ENCODE results near the gene RAE1. TPM values are rescaled to one million over a fixed set of nuclear protein-coding genes. Genes with fewer than 3 reads are reported as not detected.

RAE1 gene
- total RNA-seq, 1 experiment from 2014 or later: 34.5 TPM

DNA sequence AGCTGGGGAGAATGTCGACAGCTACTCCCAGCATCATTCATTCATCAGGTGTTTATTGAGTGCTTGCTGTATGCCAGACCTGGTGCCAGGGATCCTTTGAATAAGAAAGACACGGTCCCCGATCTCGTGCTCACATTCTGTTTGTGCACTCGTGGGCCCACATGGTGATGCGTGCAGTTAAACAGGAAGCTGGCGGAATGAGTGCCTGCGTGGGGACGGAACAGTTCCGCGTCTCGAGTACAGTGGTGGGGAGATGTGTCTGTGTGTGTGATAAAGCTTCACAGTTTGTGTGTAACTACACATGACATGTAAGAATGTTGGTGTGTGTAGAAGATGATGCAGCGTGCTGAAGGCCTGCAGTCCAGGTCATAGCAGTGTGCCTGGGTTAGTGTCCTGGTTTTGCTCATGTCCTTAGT, 46.6 kb downstream of the RAE1 start:
- CTCF ChIA-PET: no interaction called here
- Histone ChIP-seq H3K4me1 (ENCODE audit: control insufficient read depth, insufficient read depth, low read length) (peaks cover 4% of the 10 kb centered on the region; the same call in 1 of the 2 replicates), H3K4me3 (ENCODE audit: low read depth in 2 of 2, low read length in 2 of 2) (no peak overlapping the region), H3K36me3 (ENCODE audit: control insufficient read depth, insufficient read depth, low read length) (no peaks in the 10 kb centered on the region), H3K27me3 (ENCODE audit: control insufficient read depth, insufficient read depth, low read length) (no peaks in the 10 kb centered on the region), H3K9me3 (ENCODE audit: control insufficient read depth, insufficient read depth, low read depth, low read length) (no peaks in the 10 kb centered on the region), H3K27ac (ENCODE audit: low read length) (no peak overlapping the region)
- DNase-seq (ENCODE audit: low read depth, low spot score) (no peak), ATAC-seq (no peak)
- POLR2A ChIA-PET: no interaction called here
- intact Hi-C loops (cut with micrococcal nuclease; ENCODE audit: unreplicated experiment): no loop called here
- TF ChIP-seq TCF7L2 (IDR thresholded peaks at IDR 0.05; ENCODE audit: low read depth, low read length): no peak
- TF ChIP-seq, protein P1, sequence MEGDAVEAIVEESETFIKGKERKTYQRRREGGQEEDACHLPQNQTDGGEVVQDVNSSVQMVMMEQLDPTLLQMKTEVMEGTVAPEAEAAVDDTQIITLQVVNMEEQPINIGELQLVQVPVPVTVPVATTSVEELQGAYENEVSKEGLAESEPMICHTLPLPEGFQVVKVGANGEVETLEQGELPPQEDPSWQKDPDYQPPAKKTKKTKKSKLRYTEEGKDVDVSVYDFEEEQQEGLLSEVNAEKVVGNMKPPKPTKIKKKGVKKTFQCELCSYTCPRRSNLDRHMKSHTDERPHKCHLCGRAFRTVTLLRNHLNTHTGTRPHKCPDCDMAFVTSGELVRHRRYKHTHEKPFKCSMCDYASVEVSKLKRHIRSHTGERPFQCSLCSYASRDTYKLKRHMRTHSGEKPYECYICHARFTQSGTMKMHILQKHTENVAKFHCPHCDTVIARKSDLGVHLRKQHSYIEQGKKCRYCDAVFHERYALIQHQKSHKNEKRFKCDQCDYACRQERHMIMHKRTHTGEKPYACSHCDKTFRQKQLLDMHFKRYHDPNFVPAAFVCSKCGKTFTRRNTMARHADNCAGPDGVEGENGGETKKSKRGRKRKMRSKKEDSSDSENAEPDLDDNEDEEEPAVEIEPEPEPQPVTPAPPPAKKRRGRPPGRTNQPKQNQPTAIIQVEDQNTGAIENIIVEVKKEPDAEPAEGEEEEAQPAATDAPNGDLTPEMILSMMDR (IDR thresholded peaks at IDR 0.05): no peak
- no peak for TF ChIP-seq SIN3A (IDR thresholded peaks at IDR 0.05; ENCODE audit: borderline replicate concordance, insufficient read depth, low read depth, low read length)
- TF ChIP-seq POLR2AphosphoS5 (IDR thresholded peaks at IDR 0.05; ENCODE audit: low read depth, low read length): no peak
- TF ChIP-seq, protein P2, sequence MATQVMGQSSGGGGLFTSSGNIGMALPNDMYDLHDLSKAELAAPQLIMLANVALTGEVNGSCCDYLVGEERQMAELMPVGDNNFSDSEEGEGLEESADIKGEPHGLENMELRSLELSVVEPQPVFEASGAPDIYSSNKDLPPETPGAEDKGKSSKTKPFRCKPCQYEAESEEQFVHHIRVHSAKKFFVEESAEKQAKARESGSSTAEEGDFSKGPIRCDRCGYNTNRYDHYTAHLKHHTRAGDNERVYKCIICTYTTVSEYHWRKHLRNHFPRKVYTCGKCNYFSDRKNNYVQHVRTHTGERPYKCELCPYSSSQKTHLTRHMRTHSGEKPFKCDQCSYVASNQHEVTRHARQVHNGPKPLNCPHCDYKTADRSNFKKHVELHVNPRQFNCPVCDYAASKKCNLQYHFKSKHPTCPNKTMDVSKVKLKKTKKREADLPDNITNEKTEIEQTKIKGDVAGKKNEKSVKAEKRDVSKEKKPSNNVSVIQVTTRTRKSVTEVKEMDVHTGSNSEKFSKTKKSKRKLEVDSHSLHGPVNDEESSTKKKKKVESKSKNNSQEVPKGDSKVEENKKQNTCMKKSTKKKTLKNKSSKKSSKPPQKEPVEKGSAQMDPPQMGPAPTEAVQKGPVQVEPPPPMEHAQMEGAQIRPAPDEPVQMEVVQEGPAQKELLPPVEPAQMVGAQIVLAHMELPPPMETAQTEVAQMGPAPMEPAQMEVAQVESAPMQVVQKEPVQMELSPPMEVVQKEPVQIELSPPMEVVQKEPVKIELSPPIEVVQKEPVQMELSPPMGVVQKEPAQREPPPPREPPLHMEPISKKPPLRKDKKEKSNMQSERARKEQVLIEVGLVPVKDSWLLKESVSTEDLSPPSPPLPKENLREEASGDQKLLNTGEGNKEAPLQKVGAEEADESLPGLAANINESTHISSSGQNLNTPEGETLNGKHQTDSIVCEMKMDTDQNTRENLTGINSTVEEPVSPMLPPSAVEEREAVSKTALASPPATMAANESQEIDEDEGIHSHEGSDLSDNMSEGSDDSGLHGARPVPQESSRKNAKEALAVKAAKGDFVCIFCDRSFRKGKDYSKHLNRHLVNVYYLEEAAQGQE (IDR thresholded peaks at IDR 0.05; ENCODE audit: insufficient read depth in 1 of 2, low read depth in 2 of 2, low read length in 1 of 2): no peak
- in situ Hi-C loops (cut with HindIII; ENCODE audit: low pct_unique_long_range_greater_than_20kb, low sequenced_read_pairs): no loop called here
- no TSS peak for BruUV-seq (replicated peaks)

DNA sequence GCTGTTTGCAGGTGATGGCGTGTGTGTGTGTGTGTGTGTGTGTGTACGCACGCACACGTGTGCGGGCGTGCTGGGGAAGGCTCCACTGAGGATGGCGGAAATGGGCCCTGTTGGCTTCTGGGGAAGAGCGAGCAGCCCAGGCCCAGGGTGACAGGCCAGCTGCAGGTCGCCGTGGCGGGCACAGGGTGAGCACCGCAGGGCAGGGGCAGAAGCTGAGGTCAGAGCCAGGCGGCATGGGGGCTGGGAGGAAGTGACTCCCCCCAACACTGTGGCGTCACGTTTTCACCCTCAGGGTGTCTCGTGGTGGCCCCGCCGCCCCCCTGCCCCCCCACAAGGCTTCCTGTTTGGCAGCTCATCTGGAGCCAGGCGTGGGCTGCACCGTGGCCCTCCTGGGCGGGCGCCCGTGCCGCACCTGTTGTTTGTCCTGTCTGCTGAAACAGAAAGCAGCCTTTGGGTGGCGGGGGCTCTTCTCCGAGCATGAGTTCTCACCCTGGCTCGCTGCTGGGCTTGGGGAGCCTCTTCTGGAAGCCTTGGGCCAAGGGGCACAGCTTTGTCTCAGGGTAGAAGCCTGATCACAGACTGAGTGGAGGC, 47.3 kb downstream of the RAE1 start:
- intact Hi-C loops (cut with micrococcal nuclease; ENCODE audit: unreplicated experiment) (no loop called here), in situ Hi-C loops (cut with HindIII; ENCODE audit: low pct_unique_long_range_greater_than_20kb, low sequenced_read_pairs) (no loop called here)
- no peak for TF ChIP-seq SIN3A (IDR thresholded peaks at IDR 0.05; ENCODE audit: borderline replicate concordance, insufficient read depth, low read depth, low read length)
- no peak for TF ChIP-seq TCF7L2 (IDR thresholded peaks at IDR 0.05; ENCODE audit: low read depth, low read length)
- TF ChIP-seq, protein P1 (IDR thresholded peaks at IDR 0.05): no peak
- TF ChIP-seq, protein P2 (IDR thresholded peaks at IDR 0.05; ENCODE audit: insufficient read depth in 1 of 2, low read depth in 2 of 2, low read length in 1 of 2): no peak
- no peak for TF ChIP-seq POLR2AphosphoS5 (IDR thresholded peaks at IDR 0.05; ENCODE audit: low read depth, low read length)
- H3K9me3 ChIP-seq (ENCODE audit: control insufficient read depth, insufficient read depth, low read depth, low read length): no peaks in the 10 kb centered on the region
- no peak for DNase-seq (ENCODE audit: low read depth, low spot score)
- H3K36me3 ChIP-seq (ENCODE audit: control insufficient read depth, insufficient read depth, low read length): no peaks in the 10 kb centered on the region
- no peaks in the 10 kb centered on the region for H3K4me1 ChIP-seq (ENCODE audit: control insufficient read depth, insufficient read depth, low read length)
- no TSS peak for BruUV-seq (replicated peaks)
- no peak overlapping the region for H3K27ac ChIP-seq (ENCODE audit: low read length)
- no peak for ATAC-seq
- ChIA-PET POLR2A (no interaction called here), CTCF (interaction anchor here (0.6 kb wide), 1 partner anchor 101 kb away, joined by 3 read pairs; no protein-coding TSS in a partner anchor)
- no peak overlapping the region for H3K4me3 ChIP-seq (ENCODE audit: low read depth in 2 of 2, low read length in 2 of 2)
- no peaks in the 10 kb centered on the region for H3K27me3 ChIP-seq (ENCODE audit: control insufficient read depth, insufficient read depth, low read length)
